Amniotic stem cell (primary cell): ENCODE data around the gene TXNL4A.

Source experiments
- DNase-seq: peaks from one replicate; lab custom pipeline; 2025; lab: John Stamatoyannopoulos, UW

Gene TXNL4A

GRCh38 chr18:79948719-79949411 lies 39.5 kb downstream of the TXNL4A start:
- no peak for DNase-seq

GRCh38 chr18:79947881-79948610 lies 40.3 kb downstream of the TXNL4A start:
- no peak for DNase-seq

DNA sequence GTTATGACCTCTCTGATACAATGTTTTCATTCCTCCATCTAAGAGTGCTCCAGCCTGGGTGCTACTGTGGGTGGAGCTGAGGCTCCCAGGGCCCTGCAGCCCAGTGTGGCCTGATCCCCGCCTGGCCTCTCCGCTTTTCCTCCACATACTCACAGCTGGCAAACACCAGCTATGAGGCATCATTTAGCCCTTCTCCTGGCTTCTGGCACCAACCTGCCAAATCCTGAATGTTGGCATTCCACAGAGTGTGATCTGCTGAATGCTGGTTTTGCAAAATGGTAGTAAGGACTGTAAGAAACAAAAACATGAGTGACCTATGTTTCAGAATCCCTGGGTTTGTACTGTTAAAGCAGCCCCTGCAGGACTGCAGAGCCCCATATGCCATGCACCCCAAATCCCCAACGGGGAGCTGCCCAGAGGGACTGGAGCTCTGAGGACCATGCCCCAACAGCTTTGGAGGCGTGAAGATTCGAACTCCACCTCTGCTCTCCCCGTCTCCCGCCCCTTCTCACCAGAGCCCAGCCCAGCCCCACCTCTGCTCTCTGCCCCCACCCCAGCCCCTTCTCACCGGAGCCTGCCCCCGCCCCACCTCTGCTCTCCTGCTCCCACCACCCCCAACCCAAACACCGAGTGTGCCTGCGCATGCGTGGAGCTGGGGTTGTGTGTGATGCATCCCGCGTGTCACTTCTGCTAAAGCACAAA lies 41.2 kb downstream of the TXNL4A start:
- DNase-seq, result no peak

DNA sequence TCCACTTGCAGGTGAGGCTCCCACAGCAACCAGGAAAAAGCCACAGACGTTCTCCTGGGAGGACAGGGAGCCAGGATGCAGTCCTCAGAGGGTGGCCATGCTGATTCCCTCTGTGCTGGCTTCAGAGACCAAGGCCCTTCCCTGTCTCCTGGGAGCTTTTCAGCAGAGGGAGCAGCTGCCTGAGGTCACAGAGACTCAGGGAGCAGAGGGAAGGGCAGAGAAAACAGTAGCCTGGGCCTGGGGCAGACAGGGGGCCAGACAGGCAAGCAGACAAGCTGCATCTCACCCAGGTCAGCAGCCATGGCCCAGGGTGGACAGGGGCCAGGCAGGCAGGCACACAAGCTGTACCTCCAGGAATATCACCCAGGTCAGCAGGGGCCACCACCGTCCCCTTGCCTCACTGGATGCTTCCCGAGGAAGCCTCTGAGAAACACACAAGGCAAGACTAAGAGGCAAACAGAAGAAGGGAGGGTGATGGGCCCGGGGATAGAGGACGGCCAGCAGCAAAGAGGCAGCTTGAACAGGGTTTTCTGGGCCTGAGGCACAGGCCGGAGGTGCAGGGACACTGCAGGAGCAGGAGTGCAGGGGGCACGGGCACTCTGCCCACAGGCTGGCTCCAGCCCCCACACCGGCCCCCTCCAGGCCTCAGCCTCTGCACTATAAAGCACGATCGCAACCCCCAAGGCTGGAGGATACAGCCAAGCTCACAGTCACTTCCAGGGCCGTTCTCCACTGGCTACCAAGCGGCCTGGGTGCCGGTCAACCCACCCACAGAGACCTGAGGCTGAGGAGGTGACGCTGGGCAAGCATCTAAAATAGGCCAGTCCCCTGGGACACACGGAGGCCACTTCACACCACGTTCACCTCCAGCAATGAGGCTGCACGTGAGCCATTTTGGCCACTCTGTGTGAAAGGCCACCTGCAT lies 43.0 kb downstream of the TXNL4A start:
- DNase-seq, result no peak

- no peak for DNase-seq
Observed at GRCh38 chr18:79944746-79945117, 43.6 kb downstream of the TXNL4A start.

DNA sequence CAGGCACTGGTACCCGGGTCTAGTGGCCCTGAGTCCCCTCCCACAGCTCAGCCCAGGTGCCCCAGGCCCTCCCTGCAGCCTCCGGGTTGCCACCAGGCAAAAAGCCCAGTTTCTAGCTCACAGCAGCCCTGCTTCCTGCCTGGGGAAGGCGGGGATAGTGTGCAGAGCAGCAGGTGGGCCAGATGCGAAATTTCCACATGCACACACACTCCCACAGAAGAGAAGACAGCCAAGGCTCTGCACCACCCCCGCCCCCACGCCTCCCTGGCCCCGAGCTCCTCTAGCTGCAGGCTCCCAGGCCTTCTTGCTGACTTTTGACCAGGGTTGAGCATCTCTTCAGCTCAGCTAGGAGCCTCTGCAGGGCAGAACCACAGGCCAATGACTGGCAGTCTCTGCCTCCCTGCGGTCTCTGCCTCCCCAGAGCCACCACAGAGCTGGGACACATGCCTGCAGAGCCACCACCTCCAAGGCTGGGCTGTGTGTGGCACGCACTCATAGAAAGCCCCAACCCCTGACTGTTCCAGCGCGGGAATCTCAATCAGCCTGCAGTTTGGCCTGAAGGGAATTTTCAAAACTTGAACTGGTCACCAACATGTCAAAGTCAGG lies 44.1 kb downstream of the TXNL4A start:
- DNase-seq, result no peak

GRCh38 chr18:79943608-79944125 lies 44.7 kb downstream of the TXNL4A start:
- DNase-seq, result no peak

DNA sequence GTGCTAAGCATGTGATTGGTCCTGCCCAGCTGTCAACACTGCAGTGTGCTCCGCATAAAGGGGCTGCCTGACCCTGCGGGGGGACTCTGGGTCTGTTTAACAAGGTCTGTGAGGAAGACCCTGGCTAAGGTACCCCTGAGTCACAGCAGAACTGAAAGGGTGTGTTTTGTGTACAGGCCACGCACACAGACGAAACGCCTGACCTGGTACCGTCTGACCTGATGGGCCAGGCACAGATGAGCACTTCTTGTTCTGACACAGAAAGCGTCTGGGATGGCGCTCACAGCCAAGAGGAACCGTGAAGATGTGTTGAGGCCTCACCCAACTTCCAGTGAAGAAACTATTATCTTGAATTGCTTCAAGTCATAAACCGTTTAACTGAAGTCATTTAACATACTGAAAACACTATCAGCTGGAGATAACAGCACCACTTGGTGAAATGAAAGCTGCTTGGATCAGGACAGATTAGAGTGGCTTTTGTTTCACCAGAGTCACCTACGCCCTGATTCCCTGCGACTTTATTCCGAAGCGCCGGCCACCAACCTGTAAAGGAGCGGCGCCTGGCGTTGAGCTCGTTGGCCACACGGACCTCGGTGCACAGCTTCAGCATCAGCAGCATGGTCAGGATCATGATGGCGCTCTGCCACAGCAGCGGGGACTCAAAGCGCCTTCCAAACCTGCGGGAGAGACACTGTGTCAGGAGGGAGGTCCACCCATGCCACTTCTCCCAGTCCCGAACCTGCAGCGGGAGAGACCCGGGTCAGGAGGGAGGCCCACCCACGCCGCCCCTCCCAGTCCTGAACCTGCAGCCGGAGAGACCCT lies 45.4 kb downstream of the TXNL4A start:
- DNase-seq, result no peak

DNA sequence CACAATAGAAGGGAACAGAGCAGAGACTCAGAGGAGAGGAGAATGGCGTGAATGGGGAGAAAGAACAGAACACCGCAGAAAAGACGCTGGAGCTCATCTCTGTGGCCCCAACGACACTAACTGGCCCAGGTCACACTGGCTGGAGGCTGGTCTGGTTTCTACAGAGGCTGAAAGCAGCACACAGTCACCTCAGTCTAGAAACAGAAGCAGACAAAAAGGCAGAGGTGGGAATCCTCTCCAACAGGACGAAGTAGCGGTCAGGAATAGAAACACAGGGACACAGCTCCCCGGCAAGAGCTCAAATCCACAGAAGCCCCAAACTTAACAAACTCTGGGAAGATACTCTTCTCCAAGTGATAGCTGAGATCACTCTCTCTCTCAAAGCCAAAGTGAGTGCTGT lies 46.2 kb downstream of the TXNL4A start:
- no peak for DNase-seq

GRCh38 chr18:79941473-79942119 lies 46.8 kb downstream of the TXNL4A start:
- no peak for DNase-seq

DNA sequence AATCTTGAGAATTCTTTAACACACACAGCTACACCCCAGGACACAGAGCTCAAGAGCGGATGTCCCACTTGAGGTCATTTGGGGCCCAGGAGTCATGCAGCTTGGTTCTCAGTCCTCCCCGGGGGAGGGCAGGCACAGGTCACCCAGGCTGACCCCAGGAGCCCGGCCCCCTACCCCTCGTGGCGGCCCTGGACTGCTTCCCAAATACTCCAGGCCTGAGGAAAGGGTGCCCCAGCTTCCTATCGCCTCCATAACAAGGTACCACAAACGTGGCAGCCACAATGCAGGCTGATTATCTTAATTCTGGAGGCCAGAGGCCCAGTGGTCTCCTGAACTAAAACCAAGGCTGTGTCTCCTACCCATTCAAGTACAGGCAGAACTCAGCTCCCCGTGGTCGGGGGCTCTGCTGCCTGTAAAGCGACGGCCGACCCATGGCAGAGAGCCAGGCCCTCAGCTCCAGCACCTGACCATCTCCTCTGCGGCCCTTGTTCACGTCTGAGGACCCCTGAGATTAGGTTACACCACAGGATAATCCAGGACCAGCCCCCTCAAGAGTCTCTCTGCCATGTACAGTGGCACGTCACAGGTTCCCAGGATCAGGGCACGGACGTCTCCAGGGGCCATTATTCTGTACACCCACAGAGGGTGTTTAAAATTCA lies 47.4 kb downstream of the TXNL4A start:
- no peak for DNase-seq

GRCh38 chr18:79940126-79940813 lies 48.1 kb downstream of the TXNL4A start:
- DNase-seq, result no peak

- no peak for DNase-seq
Observed at GRCh38 chr18:79939096-79939495, 49.3 kb downstream of the TXNL4A start.

- no peak for DNase-seq
Observed at GRCh38 chr18:79938196-79938595, 50.2 kb downstream of the TXNL4A start.

DNA sequence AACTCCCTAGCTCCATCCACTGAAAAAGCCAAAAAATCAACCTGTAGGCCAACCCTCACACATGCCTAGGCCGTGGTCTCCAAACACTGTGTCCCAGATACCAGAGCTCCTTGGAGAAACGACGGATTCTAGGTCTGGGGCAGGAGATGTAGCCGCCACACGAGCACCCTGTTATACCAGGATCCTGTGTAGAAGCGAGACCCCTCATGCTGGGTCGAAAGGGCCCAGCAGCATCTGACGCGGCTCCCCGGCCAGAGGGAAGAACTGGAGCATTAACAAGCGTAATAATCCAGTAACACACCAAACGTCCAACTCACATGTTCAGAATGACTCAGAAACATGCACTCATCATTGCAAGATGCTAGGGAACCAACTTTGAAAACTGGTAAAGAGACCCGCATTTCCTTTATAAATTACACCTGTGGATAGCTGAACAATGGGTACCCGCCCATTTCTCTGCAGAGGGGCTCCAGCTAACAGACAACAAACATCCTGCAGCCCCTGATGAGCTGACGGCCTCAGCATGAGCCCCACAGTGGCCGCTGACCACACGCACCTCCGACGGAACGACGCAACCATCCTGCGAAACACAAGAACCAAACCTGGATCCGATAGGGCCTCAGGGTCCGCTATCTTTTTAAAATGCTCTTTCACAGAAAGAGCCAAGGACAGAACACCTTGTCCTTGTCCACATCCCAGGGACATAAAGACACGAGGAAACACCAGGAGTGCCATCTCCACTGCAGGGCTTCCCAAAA lies 51.1 kb downstream of the TXNL4A start:
- DNase-seq, result no peak

DNA sequence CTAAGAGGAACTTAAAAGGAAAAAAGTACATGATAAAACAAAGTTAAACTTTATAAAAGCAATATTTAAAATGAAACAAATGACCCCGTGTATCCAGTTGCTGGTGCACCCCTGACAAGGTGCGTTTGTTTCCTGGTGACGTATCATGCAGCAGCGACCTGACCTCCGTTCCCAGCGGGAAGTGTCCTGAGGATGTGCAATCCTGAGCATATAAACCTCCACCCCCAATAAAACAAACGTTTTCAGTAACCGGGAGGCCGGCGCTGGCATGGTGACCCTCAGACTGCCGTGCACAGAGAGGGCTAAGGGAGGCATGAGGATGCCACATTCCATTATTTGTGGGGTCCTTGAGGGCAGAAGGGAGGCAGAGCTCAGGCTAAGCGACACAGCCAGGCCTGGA lies 51.7 kb downstream of the TXNL4A start:
- DNase-seq, result no peak

DNA sequence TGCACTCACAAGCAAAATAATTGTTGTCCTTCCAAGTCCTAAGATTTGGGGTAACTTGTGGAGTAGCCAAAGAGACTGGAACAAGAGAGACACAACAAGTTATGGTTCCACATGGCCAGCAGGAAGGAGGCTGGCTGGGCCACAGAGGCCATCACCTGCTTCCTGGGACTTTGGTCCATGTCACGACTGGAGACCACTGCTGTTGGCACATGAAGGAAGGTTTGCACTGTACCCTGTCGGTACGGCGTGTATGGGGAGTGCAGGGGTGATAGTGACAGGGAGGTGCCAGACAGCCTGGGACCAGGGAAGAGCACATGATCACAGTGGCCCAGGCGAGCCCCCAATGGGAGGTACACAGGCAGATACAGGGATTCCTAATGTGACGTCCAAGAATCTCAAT lies 52.4 kb downstream of the TXNL4A start:
- no peak for DNase-seq

DNA sequence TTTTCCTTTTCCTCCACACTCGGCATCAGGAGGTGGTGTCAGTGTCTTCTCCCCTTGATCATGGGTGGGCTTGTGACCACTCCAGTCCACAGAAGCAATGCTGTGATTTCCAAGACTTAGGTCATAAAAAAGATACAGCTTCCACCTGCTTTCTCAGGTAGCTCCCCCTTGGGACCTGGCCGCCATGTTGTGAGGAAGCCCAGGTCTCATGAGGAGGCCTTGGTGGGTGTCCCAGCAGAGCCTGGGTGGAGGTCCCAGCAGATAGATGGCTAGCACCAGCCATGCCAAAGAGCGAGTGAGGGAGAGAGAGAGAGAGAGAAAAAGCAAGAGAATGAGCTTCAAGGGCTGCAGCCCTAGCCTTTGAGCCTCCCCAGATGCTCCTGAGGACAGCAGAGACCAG lies 52.9 kb downstream of the TXNL4A start:
- DNase-seq, result no peak
